ENCODE data around the gene CRYBA1. TPM values are rescaled to one million over a fixed set of nuclear protein-coding genes. Genes with fewer than 3 reads are reported as not detected.

Gene CRYBA1
- total RNA-seq, 1 donor from 2014 or later = not detected

- Histone ChIP-seq H2AFZ (ENCODE audit: low read depth, low read length) (peak overlapping the region; percentile 79), H3K36me3 (ENCODE audit: insufficient read depth, low read length) (no peaks in the 10 kb centered on the region), H3K9ac (ENCODE audit: low read length) (peak overlapping the region; percentile 86), H3K4me3 (ENCODE audit: insufficient read depth, low read depth, low read length) (peak overlapping the region; percentile 95), H3K79me2 (ENCODE audit: insufficient read depth, low read length) (peaks cover 41% of the 10 kb centered on the region), H3K4me2 (ENCODE audit: low read length) (peak overlapping the region; percentile 85), H3K4me1 (ENCODE audit: insufficient read depth, low read length) (peaks cover 20% of the 10 kb centered on the region), H3K9me3 (ENCODE audit: insufficient read depth, low read depth, low read length) (no peaks in the 10 kb centered on the region), H4K20me1 (ENCODE audit: insufficient read depth, low read length) (peaks cover 39% of the 10 kb centered on the region), H3K27me3 (ENCODE audit: insufficient read depth, low read length) (no peaks in the 10 kb centered on the region), H3K27ac (ENCODE audit: low read depth, low read length) (peak overlapping the region; percentile 85)
- DNase-seq (ENCODE audit: low read depth) (no peak), FAIRE-seq (no peak)
- Mint-ChIP-seq H3K36me3 (ENCODE audit: low read depth, unreplicated experiment) (peaks cover 2% of the 10 kb centered on the region), H3K9me3 (ENCODE audit: unreplicated experiment) (no peaks in the 10 kb centered on the region), H3K27me3 (ENCODE audit: low read depth, unreplicated experiment) (no peaks in the 10 kb centered on the region), H3K4me1 (ENCODE audit: low read depth, unreplicated experiment) (peaks cover 3% of the 10 kb centered on the region), H3K4me3 (ENCODE audit: unreplicated experiment) (peak overlapping the region; percentile 100), H3K27ac (ENCODE audit: unreplicated experiment) (peak overlapping the region; percentile 99)
- TF ChIP-seq CTCF (IDR thresholded peaks at IDR 0.05; ENCODE audit: insufficient read depth, low read depth, low read length) (no peak), EZH2 (IDR thresholded peaks at IDR 0.05; ENCODE audit: insufficient read depth, low read length) (no peak)
These were observed 47.9 kb downstream of the CRYBA1 start for GRCh38 chr17:29294580-29294900.

GRCh38 chr17:29295420-29295819 is 48.8 kb downstream of the CRYBA1 start:
- H2AFZ ChIP-seq (ENCODE audit: low read depth, low read length) = no peak overlapping the region
- no peak for FAIRE-seq
- no peaks in the 10 kb centered on the region for H3K36me3 ChIP-seq (ENCODE audit: insufficient read depth, low read length)
- no peaks in the 10 kb centered on the region for H3K4me1 Mint-ChIP-seq (ENCODE audit: low read depth, unreplicated experiment)
- peak overlapping the region; percentile 75 for H3K4me3 Mint-ChIP-seq (ENCODE audit: unreplicated experiment)
- peaks cover 2% of the 10 kb centered on the region for H3K36me3 Mint-ChIP-seq (ENCODE audit: low read depth, unreplicated experiment)
- H3K4me2 ChIP-seq (ENCODE audit: low read length) = no peak overlapping the region
- H3K27me3 ChIP-seq (ENCODE audit: insufficient read depth, low read length) = no peaks in the 10 kb centered on the region
- H3K9ac ChIP-seq (ENCODE audit: low read length) = no peak overlapping the region
- TF ChIP-seq EZH2 (IDR thresholded peaks at IDR 0.05; ENCODE audit: insufficient read depth, low read length) = no peak
- TF ChIP-seq CTCF (IDR thresholded peaks at IDR 0.05; ENCODE audit: insufficient read depth, low read depth, low read length) = no peak
- no peaks in the 10 kb centered on the region for H3K27me3 Mint-ChIP-seq (ENCODE audit: low read depth, unreplicated experiment)
- H3K79me2 ChIP-seq (ENCODE audit: insufficient read depth, low read length) = peaks cover 32% of the 10 kb centered on the region
- H4K20me1 ChIP-seq (ENCODE audit: insufficient read depth, low read length) = peaks cover 30% of the 10 kb centered on the region
- H3K9me3 Mint-ChIP-seq (ENCODE audit: unreplicated experiment) = no peaks in the 10 kb centered on the region
- DNase-seq (ENCODE audit: low read depth) = no peak
- H3K9me3 ChIP-seq (ENCODE audit: insufficient read depth, low read depth, low read length) = no peaks in the 10 kb centered on the region
- H3K27ac Mint-ChIP-seq (ENCODE audit: unreplicated experiment) = no peak overlapping the region
- no peak overlapping the region for H3K27ac ChIP-seq (ENCODE audit: low read depth, low read length)
- H3K4me3 ChIP-seq (ENCODE audit: insufficient read depth, low read depth, low read length) = no peak overlapping the region
- peaks cover 14% of the 10 kb centered on the region for H3K4me1 ChIP-seq (ENCODE audit: insufficient read depth, low read length)

GRCh38 chr17:29299031-29299430 is 52.4 kb downstream of the CRYBA1 start:
- TF ChIP-seq CTCF (IDR thresholded peaks at IDR 0.05; ENCODE audit: insufficient read depth, low read depth, low read length) (no peak), EZH2 (IDR thresholded peaks at IDR 0.05; ENCODE audit: insufficient read depth, low read length) (no peak)
- no peaks in the 10 kb centered on the region for H3K9me3 ChIP-seq (ENCODE audit: insufficient read depth, low read depth, low read length)
- peaks cover 4% of the 10 kb centered on the region for H3K4me1 ChIP-seq (ENCODE audit: insufficient read depth, low read length)
- Mint-ChIP-seq H3K4me1 (ENCODE audit: low read depth, unreplicated experiment) (no peaks in the 10 kb centered on the region), H3K9me3 (ENCODE audit: unreplicated experiment) (no peaks in the 10 kb centered on the region), H3K27me3 (ENCODE audit: low read depth, unreplicated experiment) (no peaks in the 10 kb centered on the region), H3K4me3 (ENCODE audit: unreplicated experiment) (no peak overlapping the region), H3K27ac (ENCODE audit: unreplicated experiment) (no peak overlapping the region), H3K36me3 (ENCODE audit: low read depth, unreplicated experiment) (peaks cover 2% of the 10 kb centered on the region)
- FAIRE-seq (no peak), DNase-seq (ENCODE audit: low read depth) (no peak)
- no peak overlapping the region for H2AFZ ChIP-seq (ENCODE audit: low read depth, low read length)
- H3K4me3 ChIP-seq (ENCODE audit: insufficient read depth, low read depth, low read length) = no peak overlapping the region
- no peak overlapping the region for H3K9ac ChIP-seq (ENCODE audit: low read length)
- no peaks in the 10 kb centered on the region for H4K20me1 ChIP-seq (ENCODE audit: insufficient read depth, low read length)
- no peaks in the 10 kb centered on the region for H3K27me3 ChIP-seq (ENCODE audit: insufficient read depth, low read length)
- H3K4me2 ChIP-seq (ENCODE audit: low read length) = no peak overlapping the region
- no peaks in the 10 kb centered on the region for H3K79me2 ChIP-seq (ENCODE audit: insufficient read depth, low read length)
- H3K27ac ChIP-seq (ENCODE audit: low read depth, low read length) = no peak overlapping the region
- H3K36me3 ChIP-seq (ENCODE audit: insufficient read depth, low read length) = no peaks in the 10 kb centered on the region

Data from astrocyte (in vitro differentiated cells and primary cell).